H54 (cell line): ENCODE measurements around the gene NHP2.
"Not testable (repeated sequence)": the region's sequence is repeated elsewhere in the genome, so short reads cannot be mapped to it uniquely, and the experiment has no call there.

Experiments
- DNase-seq: peaks from one replicate; pipeline ENCODE4 v3.0.0; 2011; ENCODE audit warnings: low spot score, mixed read lengths; ENCODE audit not compliant: insufficient read length
- FAIRE-seq: peaks from 3 replicates; lab custom pipeline; 2011; peaks lifted over from hg19 to GRCh38; lab: Jason Lieb, UNC
- POLR2A ChIP-seq: IDR thresholded peaks from 2 replicates; pipeline ENCODE4 v1.6.1; 2011; ENCODE audit warnings: low read depth, mild to moderate bottlenecking, low read length

The NHP2 gene

DNA sequence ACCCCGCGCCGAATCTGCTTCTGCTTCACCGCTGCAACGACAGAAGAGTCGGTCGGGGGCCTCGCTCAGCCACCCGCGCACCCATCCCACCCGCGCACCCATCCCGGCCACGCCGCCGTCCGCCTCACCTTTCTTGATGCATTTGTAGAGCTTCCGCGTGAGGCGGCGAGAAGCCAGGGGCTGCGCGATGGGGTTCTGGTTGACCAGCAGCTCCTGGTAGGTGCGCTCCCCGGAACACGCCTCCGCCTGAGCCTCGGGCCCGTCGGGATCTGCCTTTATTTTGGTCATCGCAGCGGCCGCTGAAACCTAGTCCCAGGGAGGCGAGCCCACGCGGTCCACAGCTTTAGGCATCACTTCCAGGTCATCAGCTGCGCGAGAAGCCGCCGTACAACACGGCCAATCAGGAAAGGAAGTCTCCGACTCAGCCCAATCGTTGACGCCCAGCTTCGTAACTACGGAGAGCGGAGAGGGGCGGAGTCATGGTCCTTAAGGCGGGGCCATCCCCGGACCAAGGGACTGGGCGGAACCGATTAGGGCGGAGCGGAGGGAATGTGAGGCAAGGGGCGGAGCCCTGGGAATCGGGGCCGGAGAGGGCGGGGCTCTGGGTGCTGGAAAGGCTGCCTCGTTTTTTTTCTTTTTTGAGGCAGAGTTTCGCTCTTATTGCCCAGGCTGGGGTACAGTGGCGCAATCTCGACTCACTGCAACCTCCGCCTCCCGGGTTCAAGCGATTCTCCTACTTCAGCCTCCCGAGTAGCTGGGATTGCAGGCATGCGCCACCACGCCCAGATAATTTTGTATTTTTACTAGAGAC is at the start of gene NHP2:
Gene NHP2, minus strand, starts transcription at position 356 of the 811 bp plus-strand sequence. Its CDS starts 68 bp downstream, at position 288.
- DNase-seq: peak; percentile 90
- no peak for FAIRE-seq
- TF ChIP-seq POLR2A: peak; percentile 58; the same call in 1 of the 2 replicates

DNA sequence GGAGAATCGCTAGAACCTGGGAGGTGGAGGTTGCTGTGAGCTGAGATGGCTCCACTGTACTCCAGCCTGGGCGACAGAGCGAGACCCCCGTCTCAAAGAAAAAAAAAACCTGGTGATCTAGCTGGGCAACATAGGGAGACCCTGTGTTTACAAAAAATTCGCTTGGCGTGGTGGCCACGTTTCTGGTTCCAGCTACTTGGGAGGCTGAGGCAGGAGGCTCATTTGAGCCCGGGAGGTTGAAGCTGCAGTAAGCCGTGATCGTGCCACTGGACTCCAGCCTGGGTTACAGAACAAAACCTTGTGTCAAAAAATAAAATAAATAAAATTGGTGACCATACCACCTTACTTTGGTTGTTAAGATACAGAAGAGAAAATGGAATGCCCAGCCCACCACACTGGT is 48.9 kb upstream of the NHP2 start:
- FAIRE-seq (no peak), DNase-seq (no peak)
- TF ChIP-seq POLR2A: no peak

DNA sequence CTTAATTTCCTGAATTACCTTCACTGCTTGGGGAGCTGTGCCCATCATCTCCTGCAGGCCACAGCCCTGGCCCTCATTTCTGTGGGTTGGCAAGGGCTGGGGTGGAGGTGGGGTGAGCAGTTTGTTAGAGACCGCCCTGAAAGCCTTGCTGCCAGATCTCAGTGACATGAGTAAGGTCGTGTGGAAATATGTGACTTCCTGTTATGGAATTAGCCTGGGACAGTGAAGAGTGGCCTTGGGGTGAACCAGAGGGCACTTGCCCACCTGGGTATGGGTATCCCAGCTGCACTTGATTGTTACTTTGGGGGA is 48.2 kb upstream of the NHP2 start:
- DNase-seq: no peak
- no peak for FAIRE-seq
- no peak for TF ChIP-seq POLR2A

DNA sequence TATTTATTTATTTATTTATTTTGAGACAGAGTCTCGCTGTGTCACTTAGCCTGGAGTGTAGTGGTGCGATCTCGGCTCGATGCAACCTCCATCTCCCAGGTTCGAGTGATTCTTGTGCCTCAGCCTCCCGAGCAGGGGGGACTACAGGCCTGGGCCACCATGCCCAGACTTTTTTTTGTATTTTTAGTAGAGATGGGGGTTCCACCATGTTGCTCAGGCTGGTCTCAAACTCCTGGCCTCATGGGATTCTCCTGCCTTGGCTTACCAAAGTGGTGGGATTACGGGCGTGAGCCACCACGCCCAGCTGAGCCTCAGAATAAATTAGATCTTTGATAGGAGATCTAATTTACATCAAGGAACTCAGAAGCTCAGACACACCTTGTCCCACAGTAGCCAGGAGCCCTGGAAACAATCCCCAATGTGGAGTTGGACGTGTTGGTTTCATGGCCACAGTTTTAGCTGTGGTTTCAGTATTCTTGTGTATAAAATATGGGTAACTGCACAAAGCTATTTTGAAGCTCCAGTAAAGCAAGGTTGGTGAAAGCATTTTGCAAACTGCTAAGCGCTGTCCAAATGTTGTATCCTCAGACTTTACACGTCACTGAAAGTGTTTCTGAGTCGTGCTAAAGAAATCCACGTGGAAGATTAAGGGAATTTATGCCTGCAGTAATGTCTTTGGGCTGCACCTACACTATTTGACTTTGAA is 47.7 kb upstream of the NHP2 start:
- DNase-seq: peak; percentile 53
- TF ChIP-seq POLR2A: no peak
- FAIRE-seq: no peak

DNA sequence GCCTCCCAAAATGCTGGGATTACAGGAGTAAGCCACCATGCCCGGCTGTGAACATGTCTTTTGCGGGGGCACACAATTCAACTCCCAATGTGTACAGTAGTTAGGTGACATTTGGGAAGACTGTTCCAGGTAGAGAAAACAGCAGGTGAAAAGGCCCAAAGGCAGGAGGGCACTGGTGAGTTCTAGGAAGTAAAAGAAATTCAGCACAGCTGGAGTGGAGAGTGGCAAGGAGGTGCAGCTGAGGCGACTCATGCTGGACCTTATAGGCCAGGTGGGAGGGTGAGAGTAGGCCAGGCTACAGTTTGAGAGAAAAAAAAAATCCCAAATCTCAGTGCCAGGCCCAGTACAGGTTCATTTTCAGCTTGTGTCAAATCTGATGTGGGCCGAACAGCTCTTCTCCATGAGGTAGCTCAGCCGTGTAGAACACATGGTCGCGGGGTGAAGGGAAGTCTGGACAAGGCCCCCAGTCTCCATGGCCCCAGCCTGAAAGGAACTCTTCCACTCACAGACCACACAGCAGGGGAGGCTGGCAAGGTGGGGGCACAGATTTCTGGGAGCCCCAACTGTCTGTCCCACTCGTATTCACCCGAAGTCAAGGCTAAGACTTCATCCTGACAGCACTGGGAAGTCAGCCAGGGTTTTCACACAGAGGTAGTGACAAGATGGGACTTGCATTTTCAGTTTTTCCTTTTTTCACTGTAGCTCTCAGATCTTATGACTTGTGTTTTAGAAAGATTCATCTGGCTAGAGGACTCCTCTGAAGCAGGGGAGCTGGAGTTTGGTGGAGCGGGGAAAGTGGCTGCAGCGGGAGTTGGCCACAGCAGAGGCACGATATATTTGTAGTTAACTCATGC is 46.1 kb upstream of the NHP2 start:
- DNase-seq (no peak), FAIRE-seq (no peak)
- no peak for TF ChIP-seq POLR2A

DNA sequence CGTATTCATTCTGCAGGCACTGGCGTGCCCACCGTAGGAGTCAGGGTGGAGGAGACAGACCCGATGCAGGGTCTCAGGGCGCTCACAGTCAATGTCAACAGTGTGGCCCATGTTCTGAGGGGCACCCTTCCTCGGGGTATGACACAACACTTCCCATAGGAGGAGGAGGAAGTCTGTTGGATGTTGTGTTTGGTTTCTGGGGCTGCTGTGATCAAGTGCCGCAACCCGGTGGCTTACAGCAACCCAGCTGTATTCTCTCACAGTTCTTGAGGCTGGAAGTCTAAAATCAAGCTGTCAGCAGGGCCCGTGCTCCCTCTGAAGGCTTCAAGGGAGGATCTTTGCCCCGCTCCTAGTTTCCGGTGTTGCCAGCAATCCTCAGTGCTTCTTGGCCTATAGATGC is 45.0 kb upstream of the NHP2 start:
- FAIRE-seq: no peak
- DNase-seq: no peak
- no peak for TF ChIP-seq POLR2A

DNA sequence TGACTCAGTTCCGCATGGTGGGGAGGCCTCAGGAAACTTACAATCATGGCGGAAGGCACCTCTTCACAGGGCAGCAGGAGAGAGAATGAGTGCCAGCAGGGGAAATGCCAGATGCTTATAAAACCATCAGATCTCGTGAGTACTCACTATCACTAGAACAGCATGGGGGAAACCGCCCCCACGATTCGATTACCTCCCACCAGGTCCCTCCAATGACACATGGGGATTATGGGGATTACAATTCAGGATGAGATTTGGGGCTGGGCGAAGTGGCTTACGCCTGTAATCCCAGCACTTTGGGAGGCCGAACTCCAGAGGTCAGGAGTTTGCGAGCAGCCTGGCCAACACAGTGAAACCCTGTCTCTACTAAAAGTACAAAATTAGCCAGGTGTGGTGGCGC is 44.5 kb upstream of the NHP2 start:
- DNase-seq, FAIRE-seq: not testable (repeated sequence)

DNA sequence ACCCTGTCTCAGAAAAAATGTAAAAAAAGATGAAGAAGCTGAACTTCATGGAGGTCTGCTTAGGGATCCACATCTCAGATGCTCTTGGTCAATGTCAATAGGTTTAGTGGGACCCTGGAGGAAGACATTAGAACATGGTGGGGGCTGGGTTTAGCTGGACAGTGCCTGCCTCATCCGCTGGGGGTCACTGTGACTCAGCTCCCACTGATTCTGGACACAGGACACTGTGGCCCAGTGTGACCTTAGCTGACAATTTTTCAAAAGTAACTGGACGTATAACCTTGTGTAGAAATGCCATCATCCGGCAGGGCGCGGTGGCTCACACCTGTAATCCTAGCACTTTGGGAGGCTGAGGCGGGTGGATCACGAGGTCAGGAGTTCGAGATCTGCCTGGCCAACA is 43.3 kb upstream of the NHP2 start:
- FAIRE-seq (no peak), DNase-seq (no peak)
- TF ChIP-seq POLR2A: no peak

DNA sequence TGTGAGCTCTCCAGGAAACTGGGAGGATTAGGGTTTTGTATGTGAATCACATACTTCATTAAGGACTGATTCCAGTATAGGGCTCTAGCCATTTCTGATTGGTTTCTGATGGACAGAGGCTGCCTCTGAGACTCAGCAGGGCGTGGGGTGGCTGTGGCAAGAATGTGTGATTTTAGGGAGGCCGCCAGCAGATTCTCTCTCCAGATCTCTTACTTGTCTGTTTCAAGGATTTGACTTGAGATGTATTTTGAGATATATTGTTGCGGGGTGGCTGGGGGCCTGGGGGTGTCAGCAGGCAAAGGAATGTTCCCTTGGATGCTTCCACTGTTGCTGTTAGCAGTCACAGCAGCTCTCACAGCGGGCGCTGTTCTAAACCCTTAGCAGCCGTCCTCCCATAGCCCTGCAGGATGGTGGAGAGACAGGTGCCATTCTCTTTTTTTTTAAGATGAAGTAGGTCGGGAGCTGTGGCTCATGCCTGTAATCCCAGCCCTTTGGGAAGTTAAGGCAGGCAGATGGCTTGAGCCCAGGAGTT is 42.7 kb upstream of the NHP2 start:
- TF ChIP-seq POLR2A: no peak
- FAIRE-seq: no peak
- DNase-seq: no peak

DNA sequence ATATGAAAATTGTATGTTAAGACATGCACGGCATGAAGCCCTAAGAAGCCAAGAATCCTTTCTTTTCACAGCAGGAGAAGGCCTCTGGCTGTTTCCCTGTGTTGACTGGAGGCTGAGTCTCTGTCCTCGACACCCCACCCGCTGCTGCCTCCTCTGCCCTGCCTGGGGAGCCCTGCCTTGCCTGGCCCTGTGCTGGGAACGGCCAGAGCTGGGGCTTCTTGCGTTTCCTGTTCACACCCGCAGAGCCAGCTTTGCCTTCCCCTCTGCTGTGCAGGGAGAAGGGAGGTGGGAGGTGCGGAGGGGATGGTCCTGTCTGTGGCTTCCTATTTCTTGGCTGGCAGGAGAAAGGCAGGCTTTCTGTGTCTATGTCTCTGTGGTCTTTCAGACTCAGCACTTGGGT is 40.3 kb upstream of the NHP2 start:
- no peak for FAIRE-seq
- no peak for TF ChIP-seq POLR2A
- DNase-seq: no peak

DNA sequence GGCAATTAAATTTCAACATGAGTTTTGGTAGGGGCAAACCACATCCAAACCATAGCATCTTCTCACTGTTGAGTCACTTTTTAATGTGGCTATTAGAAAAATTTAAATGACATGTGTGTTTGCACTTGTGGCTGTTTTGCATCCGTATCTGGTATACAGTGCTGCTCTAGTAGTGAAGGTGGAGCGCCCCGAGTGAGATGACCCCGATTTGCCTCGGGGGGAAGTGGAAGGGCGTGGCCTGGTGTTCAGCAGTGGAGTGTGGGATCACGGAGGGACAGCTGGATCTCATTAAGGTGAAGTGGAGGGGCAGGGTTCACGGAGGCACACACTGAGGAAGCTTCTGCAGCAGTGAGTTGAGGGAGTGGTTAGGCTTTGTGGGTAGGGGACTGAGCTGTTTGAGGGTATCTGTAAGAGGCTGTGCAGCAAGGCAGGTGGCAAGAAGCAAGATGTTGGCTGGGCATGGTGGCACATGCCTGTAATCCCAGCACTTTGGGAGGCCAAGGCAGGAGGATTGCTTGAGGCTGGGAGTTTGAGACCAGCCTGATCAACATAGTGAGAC is 39.6 kb upstream of the NHP2 start:
- TF ChIP-seq POLR2A: no peak
- FAIRE-seq (no peak), DNase-seq (no peak)

DNA sequence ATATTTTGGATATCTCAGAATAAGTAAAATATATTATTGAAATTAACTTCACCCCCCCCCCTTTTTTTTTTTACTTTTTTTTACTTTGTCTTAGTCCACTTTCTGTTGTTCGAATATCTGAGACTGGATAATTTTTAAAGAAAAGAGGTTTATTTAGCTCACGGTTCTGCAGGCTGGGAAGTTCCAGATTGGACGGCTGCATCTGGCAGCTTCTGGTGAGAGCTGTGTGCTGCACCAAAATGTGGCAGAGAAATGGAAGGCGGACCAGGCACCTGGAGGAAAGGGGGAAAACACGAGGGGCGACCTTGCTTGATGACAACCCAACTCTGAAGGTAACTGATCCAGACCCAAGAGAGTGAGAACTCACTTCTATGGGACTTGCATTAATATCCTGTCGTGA is 39.1 kb upstream of the NHP2 start:
- no peak for TF ChIP-seq POLR2A
- no peak for DNase-seq
- no peak for FAIRE-seq

DNA sequence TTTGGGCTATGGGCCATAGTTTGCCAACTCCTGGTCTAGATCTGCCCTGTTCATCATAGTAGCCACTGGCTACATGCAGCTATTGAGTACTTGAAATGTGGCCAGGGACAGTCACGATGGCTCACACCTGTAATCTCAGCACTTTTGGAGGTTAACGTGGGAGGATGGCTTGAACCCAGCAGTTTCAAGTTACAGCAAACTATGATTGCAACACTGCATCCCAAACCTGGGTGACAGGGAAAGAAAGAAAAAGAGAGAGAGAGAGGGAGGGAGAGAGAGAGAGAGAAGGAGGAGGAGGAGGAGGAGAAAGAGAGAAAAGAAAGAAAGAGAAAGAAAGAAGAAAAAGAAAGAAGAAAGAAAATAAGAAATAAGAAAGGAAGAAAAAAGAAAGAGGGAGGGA is 38.6 kb upstream of the NHP2 start:
- DNase-seq: no peak
- no peak for TF ChIP-seq POLR2A
- FAIRE-seq: no peak
